ENCODE data around the gene ZNF79.
A peak's percentile ranks its signal among the peaks of the same experiment; 100 is the strongest.

The ZNF79 gene

DNA sequence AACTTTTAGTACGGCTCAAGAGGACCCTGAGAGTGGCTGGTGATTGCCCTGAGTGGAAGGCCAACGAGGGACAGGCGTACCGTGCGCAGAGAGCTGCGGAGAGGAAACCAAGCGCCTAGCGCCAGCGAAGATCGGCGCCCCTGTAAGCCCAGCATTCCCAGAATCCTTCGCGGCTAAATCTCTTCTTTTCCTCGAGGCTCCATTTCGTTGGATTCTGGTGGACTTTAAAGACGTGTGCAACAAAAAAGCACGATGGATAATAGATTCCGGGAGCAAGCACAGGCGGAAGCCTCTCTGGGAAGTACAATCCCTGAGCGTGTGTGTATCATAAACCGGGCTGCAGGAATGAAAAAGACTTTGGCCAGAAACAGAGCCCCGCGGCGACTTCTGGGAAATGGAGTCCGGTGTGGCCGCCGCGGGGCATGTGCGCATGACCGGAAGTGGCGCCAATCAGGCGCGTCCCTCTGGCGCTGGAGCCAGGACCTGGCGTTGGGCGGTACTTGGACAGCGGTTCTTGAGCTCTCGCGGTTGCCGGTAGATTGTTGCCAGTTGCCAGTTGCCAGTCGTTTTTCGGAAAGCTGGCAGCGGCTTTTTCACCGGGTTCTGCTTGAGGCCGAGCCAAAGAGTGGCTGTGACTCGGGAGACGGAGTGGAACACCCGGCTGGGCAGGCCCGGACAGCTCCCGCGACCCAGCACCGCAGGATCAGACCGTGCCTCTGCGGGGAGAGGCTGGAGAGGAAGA, at the start of gene ZNF79:
TSS of gene ZNF79 (plus strand) at position 449 of the 742 bp plus-strand sequence. CDS start 406 bp downstream, outside the sequence.
- peak; percentile 98 for DNase-seq (ENCODE audit: low spot score)

DNA sequence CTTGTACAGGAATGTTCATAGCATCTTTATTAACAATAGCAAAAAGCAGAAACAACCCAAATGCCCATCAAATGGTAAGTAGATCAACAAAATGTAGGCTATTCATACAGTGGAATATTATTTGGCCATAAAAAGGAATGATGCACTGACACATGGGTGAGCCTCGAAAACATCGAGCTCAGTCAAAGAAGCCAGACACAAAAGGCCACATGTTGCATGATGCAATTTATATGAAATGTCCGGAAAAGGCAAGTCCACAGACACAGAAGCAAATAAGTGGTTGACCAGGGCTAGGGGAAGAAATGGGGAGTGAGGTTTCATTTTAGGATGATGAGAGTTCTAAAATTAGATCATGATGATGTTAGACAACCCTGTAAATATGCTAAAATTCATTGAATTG, 43.7 kb upstream of the ZNF79 start:
- DNase-seq (ENCODE audit: low spot score) = no peak

GRCh38 chr9:127382541-127382940, 41.6 kb upstream of the ZNF79 start:
- DNase-seq (ENCODE audit: low spot score) = no peak

DNA sequence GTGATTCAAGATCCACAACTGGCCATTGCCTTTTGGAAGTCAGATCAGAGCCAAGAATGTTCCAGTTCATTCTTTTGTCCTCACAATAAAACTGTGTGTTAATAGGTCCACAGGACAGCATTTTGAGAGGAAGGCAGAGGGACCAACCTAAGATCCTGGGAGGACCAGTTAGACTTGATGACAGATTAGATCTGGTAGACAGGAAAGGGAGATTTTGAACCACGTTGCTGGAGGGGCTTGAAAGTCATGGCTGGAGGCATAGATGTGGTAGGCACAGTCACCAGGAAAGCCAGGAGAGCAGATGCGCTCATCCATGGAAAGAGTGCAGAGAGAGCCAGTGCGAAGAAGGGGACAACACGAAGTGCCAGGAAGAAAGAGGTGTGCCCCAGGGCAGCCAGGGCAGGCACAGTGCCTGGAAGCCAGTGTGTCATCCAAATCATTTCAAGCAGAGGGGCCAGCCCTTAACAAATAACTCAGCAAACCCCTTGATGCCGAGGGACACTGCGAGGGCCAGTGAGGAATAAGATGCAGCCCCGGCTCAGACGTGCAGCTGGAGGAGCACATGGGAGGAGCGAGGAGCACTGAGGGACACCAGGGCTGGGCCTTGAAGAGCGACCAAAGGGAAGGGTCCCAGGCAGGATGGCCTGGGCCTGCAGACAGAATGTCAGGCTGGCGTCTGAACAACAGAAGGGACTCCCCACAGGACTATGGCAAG, 40.0 kb upstream of the ZNF79 start:
- DNase-seq (ENCODE audit: low spot score) = no peak

DNA sequence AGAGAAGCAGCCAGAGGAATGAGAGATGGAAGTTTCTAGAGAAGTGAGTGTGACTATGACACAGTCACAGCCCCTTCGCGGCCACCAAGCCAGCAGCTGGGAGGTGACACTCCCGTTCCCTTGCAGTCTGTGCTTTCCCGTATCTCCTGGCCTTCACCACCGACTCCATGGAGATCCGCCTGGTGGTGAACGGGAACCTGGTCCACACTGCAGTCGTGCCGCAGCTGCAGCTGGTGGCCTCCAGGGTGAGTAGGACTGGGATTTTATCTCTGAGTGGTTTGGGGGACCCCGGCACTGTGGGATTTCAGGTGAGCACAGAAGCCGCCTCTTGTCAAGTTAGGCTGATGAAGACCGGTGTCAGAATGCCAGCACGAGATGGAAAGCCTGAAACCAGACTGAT, 39.3 kb upstream of the ZNF79 start:
- no peak for DNase-seq (ENCODE audit: low spot score)

DNA sequence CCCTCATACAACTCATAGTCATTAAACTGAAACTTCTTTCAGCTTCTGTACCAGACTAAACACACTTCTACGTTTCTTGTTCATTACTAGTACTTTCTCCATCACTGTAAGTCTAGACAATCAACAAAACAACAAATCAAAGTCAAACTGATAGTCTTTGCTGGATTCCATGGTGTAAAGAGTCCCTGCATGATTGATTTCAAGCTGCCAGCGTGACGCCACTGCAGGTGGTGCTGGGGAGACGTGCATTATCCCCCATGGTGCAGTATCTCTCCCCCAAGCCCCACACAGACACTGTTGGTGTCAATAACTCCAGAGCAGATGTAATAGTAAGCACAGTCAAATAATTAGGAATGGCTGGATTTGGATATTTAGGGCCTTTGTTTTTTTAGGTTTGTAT, 37.9 kb upstream of the ZNF79 start:
- no peak for DNase-seq (ENCODE audit: low spot score)

- no peak for DNase-seq (ENCODE audit: low spot score)
Observed at GRCh38 chr9:127386981-127387380, 37.2 kb upstream of the ZNF79 start.

- DNase-seq (ENCODE audit: low spot score) = peak; percentile 90
Observed at GRCh38 chr9:127388037-127388855, 35.9 kb upstream of the ZNF79 start.

DNA sequence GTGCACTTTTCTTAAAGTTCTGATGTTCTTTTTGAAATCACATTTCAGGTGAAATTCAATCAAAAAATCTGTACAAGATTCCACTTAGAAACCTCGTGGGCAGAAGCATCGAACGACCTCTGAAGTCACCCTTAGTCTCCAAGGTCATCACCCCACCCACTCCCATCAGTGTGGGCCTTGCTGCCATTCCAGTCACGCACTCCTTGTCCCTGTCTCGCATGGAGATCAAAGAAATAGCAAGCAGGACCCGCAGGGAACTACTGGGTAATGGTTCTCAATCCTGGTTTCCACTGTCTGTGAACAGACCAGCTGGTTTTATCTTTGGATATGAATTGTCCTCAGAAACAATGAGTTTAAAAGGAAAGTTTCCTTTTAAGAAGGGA, 35.3 kb upstream of the ZNF79 start:
- no peak for DNase-seq (ENCODE audit: low spot score)

DNA sequence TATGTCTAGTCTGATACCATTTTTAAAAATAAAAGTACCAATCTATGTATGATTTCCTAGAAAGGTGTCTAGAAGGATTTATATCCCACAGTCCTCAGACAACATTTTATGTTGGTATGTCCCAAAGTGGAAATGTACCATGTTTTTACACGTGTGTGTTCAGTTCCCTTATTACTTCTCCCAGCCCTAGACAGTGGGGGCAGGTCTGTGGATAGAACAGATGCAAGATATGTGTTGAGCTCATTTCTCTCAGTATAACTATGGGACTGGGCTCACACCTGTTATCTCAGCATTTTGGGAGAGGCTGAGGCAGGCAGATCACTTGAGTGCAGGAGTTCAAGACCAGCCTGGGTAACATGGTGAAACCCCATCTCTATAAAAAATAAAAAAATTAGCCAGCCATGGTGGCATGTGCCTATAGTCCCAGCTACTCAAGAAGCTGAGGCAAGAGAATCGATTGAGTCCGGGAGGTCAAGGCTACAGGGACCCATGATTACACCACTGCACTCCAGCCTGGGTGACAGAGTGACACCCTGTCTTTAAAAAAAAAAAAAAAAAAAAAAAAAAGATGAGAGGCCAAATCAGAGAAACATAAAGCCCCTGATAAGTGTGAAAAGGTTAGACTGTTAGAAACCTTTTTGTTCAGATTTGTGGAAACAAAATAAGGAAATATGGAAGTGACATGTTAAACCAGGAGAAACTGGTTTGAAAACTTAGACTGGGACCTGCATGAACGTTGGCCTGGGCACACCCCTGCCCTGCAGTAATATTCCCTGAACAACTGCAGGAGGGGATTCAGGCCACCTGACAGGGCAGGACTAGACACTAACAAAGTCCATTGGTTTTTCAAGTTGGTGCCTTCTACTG, 34.6 kb upstream of the ZNF79 start:
- no peak for DNase-seq (ENCODE audit: low spot score)

DNA sequence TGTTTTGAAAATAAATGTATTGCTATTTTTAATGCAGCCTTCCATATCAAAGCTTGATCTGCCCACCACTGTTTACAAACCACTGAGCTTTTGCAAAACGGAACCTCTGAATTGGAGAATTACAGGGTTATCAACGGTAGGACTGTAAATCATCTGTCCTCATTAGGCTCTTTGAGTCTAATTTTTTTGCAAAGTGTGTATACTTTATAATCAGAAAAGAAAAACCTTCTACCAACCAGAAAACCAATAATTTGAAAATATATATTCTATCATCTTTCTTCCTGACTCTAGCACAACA, 34.0 kb upstream of the ZNF79 start:
- no peak for DNase-seq (ENCODE audit: low spot score)

- DNase-seq (ENCODE audit: low spot score) = no peak
Observed at GRCh38 chr9:127390563-127390962, 33.6 kb upstream of the ZNF79 start.

- no peak for DNase-seq (ENCODE audit: low spot score)
Observed at GRCh38 chr9:127392166-127392565, 32.0 kb upstream of the ZNF79 start.

- DNase-seq (ENCODE audit: low spot score) = no peak
Observed at GRCh38 chr9:127392976-127393375, 31.2 kb upstream of the ZNF79 start.

DNA sequence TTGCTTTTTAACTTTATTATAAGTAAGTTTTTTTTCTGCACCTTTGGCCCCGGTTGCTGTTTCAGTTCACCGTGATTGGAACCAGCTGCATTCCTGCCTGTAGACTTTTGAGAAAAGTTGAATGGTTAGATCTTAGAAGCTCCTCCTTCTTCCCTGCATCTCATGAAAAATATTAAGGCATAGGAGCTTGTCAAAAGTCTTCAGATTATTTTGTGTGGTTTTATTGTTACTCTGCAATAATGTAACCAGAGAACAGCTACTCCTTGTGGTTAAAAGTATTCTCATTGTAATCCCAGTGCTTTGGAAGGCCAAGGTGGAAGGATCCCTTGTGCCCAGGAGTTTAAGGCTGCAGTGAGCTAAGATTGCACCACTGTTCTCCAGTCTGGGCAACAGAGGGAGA, 30.5 kb upstream of the ZNF79 start:
- no peak for DNase-seq (ENCODE audit: low spot score)

- no peak for DNase-seq (ENCODE audit: low spot score)
Observed at GRCh38 chr9:127395497-127396252, 28.5 kb upstream of the ZNF79 start.

DNA sequence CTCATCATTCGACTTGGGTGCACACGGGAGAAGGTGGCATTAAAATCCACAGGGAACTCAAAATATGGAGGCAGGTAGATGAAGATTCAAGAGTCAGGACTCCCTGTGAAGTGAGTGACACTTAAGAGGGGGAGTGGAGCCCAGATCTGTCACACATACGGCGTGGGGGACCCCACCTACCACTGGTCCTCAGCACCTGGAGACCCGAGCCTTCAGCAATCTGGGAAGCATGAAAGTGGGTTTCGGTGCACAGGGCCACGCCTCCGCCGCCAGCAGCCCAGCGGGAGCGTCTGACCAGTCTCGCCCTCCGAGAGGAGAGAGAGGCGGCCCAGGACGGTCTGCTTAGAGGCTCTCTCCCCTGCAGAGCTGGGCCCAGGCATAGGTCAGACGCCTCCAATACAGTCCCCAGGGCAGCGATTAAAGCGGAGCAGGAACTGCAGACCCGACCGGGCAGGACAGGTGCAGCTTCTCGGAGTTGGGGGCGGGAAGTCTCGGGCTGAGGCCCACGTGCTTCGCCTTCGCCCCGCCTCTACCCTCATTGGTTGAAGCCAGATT, 27.9 kb upstream of the ZNF79 start:
- DNase-seq (ENCODE audit: low spot score) = no peak

DNA sequence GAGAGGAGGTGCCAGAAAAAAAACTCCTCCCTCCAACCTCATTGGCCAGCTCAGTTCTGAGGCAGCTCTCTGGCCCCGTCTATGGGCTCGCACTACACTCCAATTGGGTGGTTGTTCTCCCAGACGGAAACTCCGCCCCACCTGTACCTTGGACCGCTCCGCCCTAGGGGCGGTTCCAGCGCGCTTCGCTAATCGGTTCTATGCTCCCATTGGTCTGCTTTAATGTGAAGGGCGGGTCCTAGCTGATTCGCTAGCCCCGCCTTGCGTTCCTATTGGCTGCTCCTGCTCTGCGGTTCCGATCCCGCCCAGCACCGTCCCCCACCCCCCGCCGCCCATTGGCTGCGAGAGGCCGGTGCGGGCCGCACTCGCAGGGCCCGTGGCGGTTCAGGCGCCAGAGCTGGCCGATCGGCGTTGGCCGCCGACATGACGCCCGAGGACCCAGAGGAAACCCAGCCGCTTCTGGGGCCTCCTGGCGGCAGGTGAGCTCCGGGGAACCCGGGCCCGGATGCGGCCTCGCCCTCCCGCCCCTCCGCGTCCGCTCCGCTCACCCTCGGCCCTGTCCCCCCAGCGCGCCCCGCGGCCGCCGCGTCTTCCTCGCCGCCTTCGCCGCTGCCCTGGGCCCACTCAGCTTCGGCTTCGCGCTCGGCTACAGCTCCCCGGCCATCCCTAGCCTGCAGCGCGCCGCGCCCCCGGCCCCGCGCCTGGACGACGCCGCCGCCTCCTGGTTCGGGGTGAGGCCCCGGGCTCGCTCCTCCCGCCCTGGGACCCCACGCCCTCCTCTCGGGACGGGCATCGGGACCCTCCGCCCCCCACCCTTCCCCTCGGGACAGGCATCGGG, 27.2 kb upstream of the ZNF79 start, which contains the start of gene SLC2A8:
TSS of gene SLC2A8 (plus strand) at position 362 of the 838 bp plus-strand sequence. CDS start at position 424, 62 bp downstream.
- peak; percentile 96 for DNase-seq (ENCODE audit: low spot score)

- peak; percentile 32 for DNase-seq (ENCODE audit: low spot score)
Observed at GRCh38 chr9:127397646-127398274, 26.4 kb upstream of the ZNF79 start.
